Panc1 (cell line): ENCODE data around the gene CXCL1. TPM values are rescaled to one million over a fixed set of nuclear protein-coding genes. Genes with fewer than 3 reads are reported as not detected.

Experiments
- ATAC-seq: fragments of 200-7000 bp; cut with Tn5 transposase; 2 replicates; pipeline ENCODE4 v1.9.1; 2020; ENCODE audit warnings: mild to moderate bottlenecking, moderate library complexity
- Bru-seq: library from RNA; stranded (reverse); fragments of 400-500 nt; gene quantifications from one replicate; lab custom pipeline; 2021; lab: Mats Ljungman, UMichigan
- BruChase-seq, 2 experiments: library from RNA; stranded (reverse); fragments of 400-500 nt; gene quantifications; one replicate each; lab custom pipeline; 2021; lab: Mats Ljungman, UMichigan
- BruUV-seq: library from RNA; stranded (reverse); fragments of 400-500 nt; replicated peaks from 2 replicates; lab custom pipeline; 2021; lab: Mats Ljungman, UMichigan
- CTCF ChIA-PET: fragments of 300-600 bp; sonication (Branson Sonifier 250); formaldehyde crosslinking; loops from one replicate; lab custom pipeline; 2022; ENCODE audit warnings: antibody characterized with exemption; lab: Charles Lee
- POLR2A ChIA-PET: fragments of 300-600 bp; sonication (Branson Sonifier 250); formaldehyde crosslinking; loops from one replicate; lab custom pipeline; 2022; ENCODE audit warnings: antibody characterized with exemption; lab: Charles Lee
- DNase-seq: peaks from one replicate; pipeline ENCODE4 v3.0.0-alpha.2; 2010; ENCODE audit warnings: low read depth, low spot score
- H3K27ac ChIP-seq: 2 replicates; pipeline ENCODE4 v1.5.1; 2011; ENCODE audit warnings: mild to moderate bottlenecking, low read length, inconsistent platforms
- H3K27me3 ChIP-seq: fragments of 200-500 bp; sonication (Bioruptor generic); 2 replicates; pipeline ENCODE4 v1.6.0; 2014; ENCODE audit warnings: low read length, inconsistent platforms; ENCODE audit not compliant: control insufficient read depth, insufficient read depth
- H3K36me3 ChIP-seq: fragments of 200-500 bp; sonication (Bioruptor generic); 2 replicates; pipeline ENCODE4 v1.5.1; 2014; ENCODE audit warnings: inconsistent platforms, mild to moderate bottlenecking, low read length, moderate library complexity; ENCODE audit not compliant: control insufficient read depth, insufficient read depth
- H3K4me1 ChIP-seq: 2 replicates; pipeline ENCODE4 v1.5.1; 2011; ENCODE audit warnings: inconsistent platforms, mild to moderate bottlenecking, low read length, moderate library complexity; ENCODE audit not compliant: control insufficient read depth, insufficient read depth
- H3K4me3 ChIP-seq, 2 experiments: 2 replicates each; pipeline ENCODE4 v1.5.1; 2011 to 2012; ENCODE audit warnings: low read depth in 2 of 2, low read length in 2 of 2, mild to moderate bottlenecking in 2 of 2, inconsistent platforms in 1 of 2, moderate library complexity in 1 of 2
- H3K9me3 ChIP-seq: fragments of 200-500 bp; sonication (Bioruptor generic); 2 replicates; pipeline ENCODE4 v1.5.1; 2014; ENCODE audit warnings: low read depth, mild to moderate bottlenecking, inconsistent platforms, low read length, moderate library complexity; ENCODE audit not compliant: control insufficient read depth, insufficient read depth
- POLR2AphosphoS5 ChIP-seq: IDR thresholded peaks from 2 replicates; pipeline ENCODE4 v1.6.1; 2012; ENCODE audit warnings: mild to moderate bottlenecking, low read depth, low read length, moderate library complexity
- SIN3A ChIP-seq: IDR thresholded peaks from 2 replicates; pipeline ENCODE4 v1.6.1; 2012; ENCODE audit warnings: low read depth, mild to moderate bottlenecking, low read length, moderate library complexity, borderline replicate concordance; ENCODE audit not compliant: insufficient read depth
- TCF7L2 ChIP-seq: IDR thresholded peaks from 2 replicates; pipeline ENCODE4 v1.6.1; 2011; ENCODE audit warnings: mild to moderate bottlenecking, low read depth, low read length, inconsistent platforms
- in situ Hi-C: cut with HindIII; loops from 2 replicates; pipeline ENCODE4 v1.10.0; 2016; ENCODE audit warnings: low sequenced_read_pairs, low pct_unique_long_range_greater_than_20kb
- intact Hi-C: fragments of 100-400 bp; cut with micrococcal nuclease; formaldehyde crosslinking; loops from one replicate; pipeline ENCODE4 v1.10.0; 2022; ENCODE audit not compliant: unreplicated experiment
- long read RNA-seq: library from polyadenylated mRNA; unstranded; transcript quantifications from one replicate; pipeline ENCODE4 v2.0.0, GENCODE V29; 2021; ENCODE audit not compliant: unreplicated experiment
- polyA plus RNA-seq: library from polyadenylated mRNA; unstranded; fragments of >200 nt; gene quantifications from one replicate; pipeline ENCODE4 v1.2.1, GENCODE V29; 2012; ENCODE audit warnings: missing spikeins; ENCODE audit not compliant: insufficient read length
- total RNA-seq: library from RNA; stranded (reverse); gene quantifications from one replicate; pipeline ENCODE4 v1.2.1, GENCODE V29; 2021; ENCODE audit not compliant: unreplicated experiment
- TF ChIP-seq, protein P1 (sequence below): fragments of 450-650 bp; IDR thresholded peaks from 2 replicates; pipeline ENCODE4 v1.5.1; 2017; ENCODE audit warnings: mild to moderate bottlenecking
- TF ChIP-seq, protein P2 (sequence below), 2 experiments: IDR thresholded peaks; 2 replicates each; pipeline ENCODE4 v1.6.1; 2011 to 2012; ENCODE audit warnings: low read depth in 2 of 2, control low read depth in 1 of 2, low read length in 1 of 2, mild to moderate bottlenecking in 1 of 2, moderate library complexity in 1 of 2; ENCODE audit not compliant: insufficient read depth in 1 of 2

Gene CXCL1
- total RNA-seq (12.8 TPM), Bru-seq, nascent RNA (percentile 94 among the genes with signal in this experiment), BruChase-seq, experiment 1, labeled RNA remaining after a 2-hour chase (percentile 86 among the genes with signal in this experiment), BruChase-seq, experiment 2, labeled RNA remaining after a 6-hour chase (percentile 82 among the genes with signal in this experiment)
- 21.1 TPM for polyA plus RNA-seq
- long read RNA-seq, transcript CXCL1-201 (4 exons, 1,097 nt): major isoform, 13 of 14 reads
- long read RNA-seq, partial matches to known transcripts: 0 of 14 reads
- long read RNA-seq, other reads (novel, unspliced or antisense): 1 of 14 reads

DNA sequence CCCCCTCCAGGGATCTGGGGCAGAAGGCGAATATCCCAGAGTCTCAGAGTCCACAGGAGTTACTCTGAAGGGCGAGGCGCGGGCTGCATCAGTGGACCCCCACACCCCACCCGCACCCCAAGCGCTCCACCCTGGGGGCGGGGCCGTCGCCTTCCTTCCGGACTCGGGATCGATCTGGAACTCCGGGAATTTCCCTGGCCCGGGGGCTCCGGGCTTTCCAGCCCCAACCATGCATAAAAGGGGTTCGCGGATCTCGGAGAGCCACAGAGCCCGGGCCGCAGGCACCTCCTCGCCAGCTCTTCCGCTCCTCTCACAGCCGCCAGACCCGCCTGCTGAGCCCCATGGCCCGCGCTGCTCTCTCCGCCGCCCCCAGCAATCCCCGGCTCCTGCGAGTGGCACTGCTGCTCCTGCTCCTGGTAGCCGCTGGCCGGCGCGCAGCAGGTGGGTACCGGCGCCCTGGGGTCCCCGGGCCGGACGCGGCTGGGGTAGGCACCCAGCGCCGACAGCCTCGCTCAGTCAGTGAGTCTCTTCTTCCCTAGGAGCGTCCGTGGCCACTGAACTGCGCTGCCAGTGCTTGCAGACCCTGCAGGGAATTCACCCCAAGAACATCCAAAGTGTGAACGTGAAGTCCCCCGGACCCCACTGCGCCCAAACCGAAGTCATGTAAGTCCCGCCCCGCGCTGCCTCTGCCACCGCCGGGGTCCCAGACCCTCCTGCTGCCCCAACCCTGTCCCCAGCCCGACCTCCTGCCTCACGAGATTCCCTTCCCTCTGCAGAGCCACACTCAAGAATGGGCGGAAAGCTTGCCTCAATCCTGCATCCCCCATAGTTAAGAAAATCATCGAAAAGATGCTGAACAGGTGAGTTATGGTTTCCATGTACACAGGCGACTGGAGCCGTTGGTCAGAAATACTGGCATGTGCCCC lies at the start of gene CXCL1:
CXCL1 (plus strand) TSS at position 264 of the 926 bp plus-strand sequence; CDS start at position 342, 78 bp downstream.
- POLR2A ChIA-PET: interaction anchor here (0.6 kb wide), 2 partner anchors 41 to 65 kb away, joined by 3 to 4 read pairs; no protein-coding TSS in a partner anchor
- H3K4me3 ChIP-seq: peak within 1 kb of the TSS; percentile 54 to 79
- H3K36me3 ChIP-seq: no peaks in the 10 kb centered on the region
- CTCF ChIA-PET: no interaction called here
- in situ Hi-C loops (no loop called here), intact Hi-C loops (loop anchor here (2.0 to 5.0 kb wide), 4 partner anchors 48 to 265 kb away; no protein-coding TSS in a partner anchor)
- H3K27ac ChIP-seq: peak within 1 kb of the TSS; percentile 64
- peaks cover 5% of the 10 kb centered on the region for H3K4me1 ChIP-seq
- TF ChIP-seq SIN3A (peak; percentile 30; the same call in 1 of the 2 replicates), TCF7L2 (no peak)
- BruUV-seq: no TSS peak
- ATAC-seq (peak; percentile 76), DNase-seq (no peak)
- H3K27me3 ChIP-seq: no peaks in the 10 kb centered on the region
- H3K9me3 ChIP-seq: no peaks in the 10 kb centered on the region

DNA sequence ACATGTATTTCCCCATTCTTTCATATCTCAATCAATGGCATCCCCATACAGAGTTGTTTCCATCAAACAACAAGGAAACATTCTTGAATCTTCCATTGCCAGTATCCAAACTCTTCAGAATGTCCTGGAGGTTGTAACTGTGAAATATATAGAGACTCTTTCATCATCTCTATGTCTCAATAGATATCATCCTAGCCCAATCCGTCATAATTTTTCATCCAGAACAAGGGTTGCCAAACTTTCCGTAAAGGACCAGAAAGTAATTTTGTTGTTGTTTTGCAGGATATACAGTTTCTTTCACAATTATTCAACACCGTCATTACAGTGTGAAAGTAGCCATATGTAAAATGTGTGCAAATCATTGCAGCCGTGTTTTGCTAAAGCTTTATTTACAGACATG lies 47.9 kb upstream of the CXCL1 start:
- no peak overlapping the region for H3K27ac ChIP-seq
- DNase-seq (no peak), ATAC-seq (no peak)
- TF ChIP-seq POLR2AphosphoS5: no peak
- TF ChIP-seq, protein P1, sequence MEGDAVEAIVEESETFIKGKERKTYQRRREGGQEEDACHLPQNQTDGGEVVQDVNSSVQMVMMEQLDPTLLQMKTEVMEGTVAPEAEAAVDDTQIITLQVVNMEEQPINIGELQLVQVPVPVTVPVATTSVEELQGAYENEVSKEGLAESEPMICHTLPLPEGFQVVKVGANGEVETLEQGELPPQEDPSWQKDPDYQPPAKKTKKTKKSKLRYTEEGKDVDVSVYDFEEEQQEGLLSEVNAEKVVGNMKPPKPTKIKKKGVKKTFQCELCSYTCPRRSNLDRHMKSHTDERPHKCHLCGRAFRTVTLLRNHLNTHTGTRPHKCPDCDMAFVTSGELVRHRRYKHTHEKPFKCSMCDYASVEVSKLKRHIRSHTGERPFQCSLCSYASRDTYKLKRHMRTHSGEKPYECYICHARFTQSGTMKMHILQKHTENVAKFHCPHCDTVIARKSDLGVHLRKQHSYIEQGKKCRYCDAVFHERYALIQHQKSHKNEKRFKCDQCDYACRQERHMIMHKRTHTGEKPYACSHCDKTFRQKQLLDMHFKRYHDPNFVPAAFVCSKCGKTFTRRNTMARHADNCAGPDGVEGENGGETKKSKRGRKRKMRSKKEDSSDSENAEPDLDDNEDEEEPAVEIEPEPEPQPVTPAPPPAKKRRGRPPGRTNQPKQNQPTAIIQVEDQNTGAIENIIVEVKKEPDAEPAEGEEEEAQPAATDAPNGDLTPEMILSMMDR: no peak
- no peak for TF ChIP-seq TCF7L2
- TF ChIP-seq, protein P2, sequence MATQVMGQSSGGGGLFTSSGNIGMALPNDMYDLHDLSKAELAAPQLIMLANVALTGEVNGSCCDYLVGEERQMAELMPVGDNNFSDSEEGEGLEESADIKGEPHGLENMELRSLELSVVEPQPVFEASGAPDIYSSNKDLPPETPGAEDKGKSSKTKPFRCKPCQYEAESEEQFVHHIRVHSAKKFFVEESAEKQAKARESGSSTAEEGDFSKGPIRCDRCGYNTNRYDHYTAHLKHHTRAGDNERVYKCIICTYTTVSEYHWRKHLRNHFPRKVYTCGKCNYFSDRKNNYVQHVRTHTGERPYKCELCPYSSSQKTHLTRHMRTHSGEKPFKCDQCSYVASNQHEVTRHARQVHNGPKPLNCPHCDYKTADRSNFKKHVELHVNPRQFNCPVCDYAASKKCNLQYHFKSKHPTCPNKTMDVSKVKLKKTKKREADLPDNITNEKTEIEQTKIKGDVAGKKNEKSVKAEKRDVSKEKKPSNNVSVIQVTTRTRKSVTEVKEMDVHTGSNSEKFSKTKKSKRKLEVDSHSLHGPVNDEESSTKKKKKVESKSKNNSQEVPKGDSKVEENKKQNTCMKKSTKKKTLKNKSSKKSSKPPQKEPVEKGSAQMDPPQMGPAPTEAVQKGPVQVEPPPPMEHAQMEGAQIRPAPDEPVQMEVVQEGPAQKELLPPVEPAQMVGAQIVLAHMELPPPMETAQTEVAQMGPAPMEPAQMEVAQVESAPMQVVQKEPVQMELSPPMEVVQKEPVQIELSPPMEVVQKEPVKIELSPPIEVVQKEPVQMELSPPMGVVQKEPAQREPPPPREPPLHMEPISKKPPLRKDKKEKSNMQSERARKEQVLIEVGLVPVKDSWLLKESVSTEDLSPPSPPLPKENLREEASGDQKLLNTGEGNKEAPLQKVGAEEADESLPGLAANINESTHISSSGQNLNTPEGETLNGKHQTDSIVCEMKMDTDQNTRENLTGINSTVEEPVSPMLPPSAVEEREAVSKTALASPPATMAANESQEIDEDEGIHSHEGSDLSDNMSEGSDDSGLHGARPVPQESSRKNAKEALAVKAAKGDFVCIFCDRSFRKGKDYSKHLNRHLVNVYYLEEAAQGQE (IDR thresholded peaks at IDR 0.05; ENCODE audit: insufficient read depth in 1 of 2, low read depth in 2 of 2, low read length in 1 of 2): no peak
- no peak for TF ChIP-seq SIN3A
- H3K4me3 ChIP-seq: no peak overlapping the region
- intact Hi-C loops: no loop called here
- no TSS peak for BruUV-seq
- CTCF ChIA-PET: no interaction called here
- in situ Hi-C loops: no loop called here
- no peaks in the 10 kb centered on the region for H3K4me1 ChIP-seq
- H3K36me3 ChIP-seq: no peaks in the 10 kb centered on the region
- POLR2A ChIA-PET: no interaction called here
- H3K9me3 ChIP-seq: no peaks in the 10 kb centered on the region
- H3K27me3 ChIP-seq: no peaks in the 10 kb centered on the region
